LNCaP clone FGC (cell line): ENCODE results near the gene COPS9.

ENCODE experiments used
- DNase-seq: peaks from one replicate; pipeline ENCODE4 v3.0.0-alpha.2; 2011; ENCODE audit warnings: low read depth
- H3K4me3 ChIP-seq: 2 replicates; pipeline ENCODE4 v1.5.1; 2011; ENCODE audit warnings: mild to moderate bottlenecking, low read depth, low read length, control low read depth
- TF ChIP-seq, protein P1 (sequence below): IDR thresholded peaks from 2 replicates; pipeline ENCODE4 v1.5.1; 2012; ENCODE audit warnings: mild to moderate bottlenecking; ENCODE audit not compliant: control insufficient read depth, insufficient read depth; ENCODE audit errors: extremely low read depth

Gene COPS9

DNA sequence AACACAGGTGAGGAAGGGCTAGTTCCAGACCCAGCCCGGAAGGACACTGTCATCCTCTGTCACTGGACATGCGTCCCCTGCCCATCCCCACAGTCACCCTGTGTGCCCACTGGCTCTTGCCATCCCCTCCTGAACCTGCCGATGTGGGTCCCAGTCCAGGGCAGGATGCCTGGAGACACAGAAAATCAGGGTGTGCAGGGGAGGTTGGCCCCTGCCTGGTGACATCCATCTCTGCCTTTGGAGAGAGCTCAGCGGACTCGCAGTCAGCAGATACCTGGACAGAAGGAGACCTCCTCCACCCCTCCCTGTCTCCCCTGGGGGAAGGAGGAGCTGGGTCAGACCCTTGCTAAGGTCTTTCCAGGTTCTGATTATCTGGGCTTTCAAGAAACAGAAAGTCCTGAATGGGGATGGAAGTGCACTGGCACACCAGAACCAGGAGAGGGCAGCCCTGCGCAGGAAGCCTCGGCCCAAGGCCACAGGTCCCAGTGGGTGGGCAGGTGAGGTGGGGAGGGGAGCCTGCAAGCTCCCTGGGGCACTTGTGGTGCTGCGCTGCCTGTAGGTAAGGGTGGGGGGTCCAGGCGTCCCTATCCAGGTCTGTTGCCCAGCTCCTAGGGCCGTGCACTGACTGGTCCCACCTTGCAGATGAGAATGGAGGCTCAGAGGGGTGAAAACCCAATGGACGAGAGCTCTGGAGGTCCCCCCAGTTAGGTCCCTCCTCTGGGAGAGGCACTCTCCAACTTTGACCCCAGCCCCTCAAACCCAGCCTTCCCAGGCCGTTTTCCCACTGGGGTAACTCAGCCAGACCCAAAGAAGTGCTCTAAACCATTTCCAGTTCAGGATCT is 14.1 kb upstream of the COPS9 start:
- TF ChIP-seq, protein P1, sequence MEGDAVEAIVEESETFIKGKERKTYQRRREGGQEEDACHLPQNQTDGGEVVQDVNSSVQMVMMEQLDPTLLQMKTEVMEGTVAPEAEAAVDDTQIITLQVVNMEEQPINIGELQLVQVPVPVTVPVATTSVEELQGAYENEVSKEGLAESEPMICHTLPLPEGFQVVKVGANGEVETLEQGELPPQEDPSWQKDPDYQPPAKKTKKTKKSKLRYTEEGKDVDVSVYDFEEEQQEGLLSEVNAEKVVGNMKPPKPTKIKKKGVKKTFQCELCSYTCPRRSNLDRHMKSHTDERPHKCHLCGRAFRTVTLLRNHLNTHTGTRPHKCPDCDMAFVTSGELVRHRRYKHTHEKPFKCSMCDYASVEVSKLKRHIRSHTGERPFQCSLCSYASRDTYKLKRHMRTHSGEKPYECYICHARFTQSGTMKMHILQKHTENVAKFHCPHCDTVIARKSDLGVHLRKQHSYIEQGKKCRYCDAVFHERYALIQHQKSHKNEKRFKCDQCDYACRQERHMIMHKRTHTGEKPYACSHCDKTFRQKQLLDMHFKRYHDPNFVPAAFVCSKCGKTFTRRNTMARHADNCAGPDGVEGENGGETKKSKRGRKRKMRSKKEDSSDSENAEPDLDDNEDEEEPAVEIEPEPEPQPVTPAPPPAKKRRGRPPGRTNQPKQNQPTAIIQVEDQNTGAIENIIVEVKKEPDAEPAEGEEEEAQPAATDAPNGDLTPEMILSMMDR: peak; percentile 79
- no peak overlapping the region for H3K4me3 ChIP-seq
- DNase-seq: no peak

DNA sequence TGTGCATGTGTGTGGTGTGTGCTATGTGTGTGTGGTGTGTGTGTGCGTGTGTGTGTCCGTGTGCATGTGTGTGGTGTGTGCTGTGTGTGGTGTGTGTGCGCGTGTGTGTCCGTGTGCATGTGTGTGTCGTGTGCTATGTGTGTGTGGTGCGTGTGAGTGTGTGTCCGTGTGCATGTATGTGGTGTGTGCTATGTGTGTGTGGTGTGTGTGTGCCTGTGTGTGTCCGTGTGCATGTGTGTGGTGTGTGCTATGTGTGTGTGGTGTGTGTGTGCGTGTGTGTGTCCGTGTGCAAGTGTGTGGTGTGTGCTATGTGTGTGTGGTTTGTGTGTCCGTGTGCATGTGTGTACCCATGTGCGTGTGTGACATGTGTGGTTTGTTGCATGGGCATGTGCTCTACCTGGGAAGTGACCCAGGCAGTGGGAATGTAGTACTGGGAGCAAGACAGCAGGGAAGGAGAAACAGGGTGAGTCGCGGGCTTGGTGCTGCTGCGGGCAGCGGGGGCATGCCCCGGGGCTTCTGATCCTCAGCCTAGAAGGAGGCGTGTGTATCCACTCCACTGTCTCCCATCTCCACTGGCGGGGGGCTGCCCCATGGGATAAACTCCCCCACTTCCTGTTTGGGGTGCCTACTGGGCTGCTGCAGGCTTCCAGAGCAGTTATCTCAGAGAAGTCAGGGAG is 11.9 kb upstream of the COPS9 start:
- TF ChIP-seq, protein P1: no peak
- DNase-seq: no peak
- H3K4me3 ChIP-seq: no peak overlapping the region

DNA sequence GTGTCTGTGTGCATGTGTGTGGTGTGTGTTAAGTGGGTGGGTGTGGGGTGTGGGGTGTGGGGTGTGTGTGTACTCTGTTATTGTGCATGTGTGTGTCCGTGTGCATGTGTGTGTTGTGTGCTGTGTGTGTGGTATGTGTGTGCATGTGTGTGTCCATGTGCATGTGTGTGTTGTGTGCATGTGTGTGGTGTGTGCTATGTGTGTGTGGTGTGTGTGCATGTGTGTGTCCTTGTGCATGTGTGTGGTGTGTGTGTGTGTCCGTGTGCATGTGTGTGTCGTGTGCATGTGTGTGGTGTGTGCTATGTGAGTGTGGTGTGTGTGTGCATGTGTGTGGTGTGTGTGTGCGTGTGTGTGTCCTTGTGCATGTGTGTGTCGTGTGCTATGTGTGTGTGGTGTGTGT is 11.3 kb upstream of the COPS9 start:
- TF ChIP-seq, protein P1: no peak
- DNase-seq: no peak
- H3K4me3 ChIP-seq: no peak overlapping the region

DNA sequence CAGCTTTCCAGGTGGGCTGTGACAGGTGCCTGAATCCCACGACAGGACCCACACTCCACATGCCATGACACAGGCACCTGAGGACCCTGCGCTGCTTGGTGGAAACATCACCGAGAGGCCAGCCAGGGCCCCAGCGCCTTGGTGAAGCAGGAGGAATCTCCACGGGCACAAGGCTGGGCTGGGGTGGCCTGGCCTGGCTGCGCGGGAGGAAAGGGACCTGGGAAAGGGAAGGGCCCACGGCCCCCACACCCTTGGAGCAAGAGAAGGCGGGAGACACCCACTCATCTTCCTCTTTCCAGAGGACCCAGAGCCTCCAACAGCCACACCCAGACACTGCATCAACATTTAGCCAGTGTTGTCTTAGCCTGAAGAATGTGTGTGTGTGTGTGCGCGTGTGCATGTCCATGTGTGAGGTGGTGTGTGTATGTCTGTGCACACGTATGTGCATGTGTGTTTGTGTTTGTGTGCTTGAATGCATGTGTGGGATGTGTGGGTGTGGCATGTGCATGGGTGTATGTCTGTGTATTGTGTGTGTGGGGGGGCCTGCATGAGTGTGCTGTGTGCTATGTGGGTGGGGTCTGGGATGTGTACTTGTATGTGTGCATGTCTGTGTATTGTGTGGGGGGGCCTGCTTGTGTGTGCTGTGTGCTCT is 10.6 kb upstream of the COPS9 start:
- no peak for DNase-seq
- TF ChIP-seq, protein P1: no peak
- no peak overlapping the region for H3K4me3 ChIP-seq

DNA sequence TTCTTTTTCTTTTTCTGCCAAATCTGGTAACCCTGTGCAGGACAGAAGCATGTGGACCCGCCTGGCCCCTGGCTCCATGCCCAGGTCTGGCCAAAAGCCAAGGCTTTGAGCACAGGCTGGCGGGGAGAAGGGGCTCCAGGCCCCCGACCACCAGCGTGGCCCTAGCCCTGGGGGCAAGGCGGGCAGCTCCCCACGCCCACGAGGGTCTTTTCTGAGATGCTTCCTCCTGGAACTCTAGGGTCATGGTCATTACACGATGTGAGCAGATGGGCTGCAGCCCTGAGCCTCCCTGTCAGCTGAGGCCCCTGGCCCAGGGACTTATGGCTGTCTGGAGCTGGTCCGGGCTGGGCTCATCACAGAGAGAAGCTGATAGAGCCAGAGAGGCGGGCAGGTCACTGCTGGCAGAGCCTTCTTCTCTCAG is 10.0 kb upstream of the COPS9 start:
- DNase-seq: no peak
- TF ChIP-seq, protein P1: no peak
- no peak overlapping the region for H3K4me3 ChIP-seq

DNA sequence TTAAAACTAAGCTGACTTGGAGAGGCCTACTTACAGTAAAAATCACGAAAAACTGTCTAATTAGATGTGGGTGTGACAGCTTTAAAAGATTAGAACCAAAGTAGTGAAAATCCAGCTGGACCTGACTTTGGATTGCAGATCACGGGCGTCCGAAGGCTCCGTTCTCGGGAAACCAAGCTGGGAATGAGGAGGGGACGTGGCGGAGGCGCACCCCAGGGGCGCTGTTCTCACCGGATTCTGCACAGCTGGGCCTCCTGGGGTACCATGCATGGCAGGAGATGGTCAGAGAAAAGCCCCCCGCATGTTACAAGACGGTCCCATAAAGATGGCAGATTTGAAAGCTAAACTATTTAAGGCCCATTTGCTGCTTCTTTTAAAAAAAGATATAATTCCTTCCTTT is 9.4 kb upstream of the COPS9 start:
- no peak overlapping the region for H3K4me3 ChIP-seq
- no peak for DNase-seq
- TF ChIP-seq, protein P1: no peak
